A549 (cell line): ENCODE data around the gene HRH3.

Experiments used
- BHLHE40 ChIP-seq: IDR thresholded peaks from 2 replicates; pipeline ENCODE4 v1.6.1; 2012; ENCODE audit warnings: low read depth, low read length, inconsistent platforms
- CBX8 ChIP-seq: fragments of 200-600 bp; sonication (generic); IDR thresholded peaks from 2 replicates; pipeline ENCODE4 v1.6.1; 2016
- CTCF ChIP-seq: fragments of >200 bp; sonication (Bioruptor Twin); formaldehyde crosslinking; IDR thresholded peaks from 3 replicates; pipeline ENCODE4 v1.5.1; 2016
- HMGXB4 ChIP-seq: fragments of 250-450 bp; sonication (Bioruptor Pico); IDR thresholded peaks from 2 replicates; pipeline ENCODE4 v1.5.0; 2021; ENCODE audit warnings: mild to moderate bottlenecking, moderate library complexity, borderline replicate concordance
- MAFK ChIP-seq: fragments of 450-650 bp; IDR thresholded peaks from 2 replicates; pipeline ENCODE4 v1.6.1; 2014; ENCODE audit not compliant: partially characterized antibody

DNA sequence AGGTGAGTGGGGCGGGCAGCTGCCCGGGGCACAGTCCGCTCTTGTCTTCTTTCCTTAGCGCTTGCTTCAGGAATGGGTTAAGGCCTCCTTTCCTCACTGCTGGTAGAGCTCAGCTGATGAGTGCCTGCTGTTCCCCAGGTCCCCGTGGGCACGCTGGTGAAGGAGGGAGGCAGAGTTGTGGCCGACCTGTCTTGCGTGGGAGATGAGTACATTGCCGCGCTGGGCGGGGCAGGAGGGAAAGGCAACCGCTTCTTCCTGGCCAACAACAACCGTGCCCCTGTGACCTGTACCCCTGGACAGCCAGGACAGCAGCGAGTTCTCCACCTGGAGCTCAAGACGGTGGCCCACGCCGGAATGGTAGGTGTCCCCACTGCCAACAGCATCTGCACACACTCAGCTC, 21.6 kb downstream of the HRH3 start:
- TF ChIP-seq MAFK (no peak), CBX8 (no peak), CTCF (no peak), HMGXB4 (CRISPR knock-in tag) (no peak), BHLHE40 (no peak)
